Fibroblast of villous mesenchyme (primary cell): ENCODE measurements around the gene FGF10. TPM values are rescaled to one million over a fixed set of nuclear protein-coding genes. Genes with fewer than 3 reads are reported as not detected.

Experiments used
- DNase-seq: peaks from one replicate; pipeline ENCODE4 v3.0.0-alpha.2; 2010; ENCODE audit warnings: low read depth
- H3K4me3 ChIP-seq: 2 replicates; pipeline ENCODE4 v1.5.1; 2011; ENCODE audit warnings: low read depth, mild to moderate bottlenecking, low read length
- CTCF ChIP-seq: IDR thresholded peaks from 2 replicates; pipeline ENCODE4 v1.5.1; 2012; ENCODE audit warnings: low read depth, mild to moderate bottlenecking, low read length; ENCODE audit not compliant: insufficient read depth
- total RNA-seq: library from RNA; depleted of rRNA; stranded (reverse); fragments of >200 nt; gene quantifications from 2 replicates; pipeline ENCODE4 v1.2.3, GENCODE V29; 2012

The FGF10 gene
- total RNA-seq, 1 donor: not detected

GRCh38 chr5:44275329-44275728 is 113.9 kb downstream of the FGF10 start:
- no peak overlapping the region for H3K4me3 ChIP-seq
- TF ChIP-seq CTCF: no peak
- no peak for DNase-seq

DNA sequence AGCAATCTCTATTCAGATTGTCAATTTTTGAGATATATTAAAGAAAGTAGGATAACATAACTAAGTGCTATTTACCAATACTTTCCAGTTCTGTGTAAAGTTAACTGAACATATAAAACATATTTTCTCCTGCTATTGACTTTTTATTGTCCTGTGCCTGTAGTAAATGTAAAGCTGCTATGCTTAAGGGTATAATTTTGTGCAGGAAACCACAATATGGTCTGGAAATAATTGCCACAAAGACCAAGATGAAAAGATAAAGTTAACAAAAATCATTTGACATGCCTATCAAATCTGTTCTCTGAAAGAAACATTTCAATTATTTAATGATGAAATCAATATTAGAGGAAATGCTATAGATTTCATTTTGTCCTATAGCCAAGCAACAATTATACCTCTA is 121.3 kb downstream of the FGF10 start:
- TF ChIP-seq CTCF: no peak
- no peak overlapping the region for H3K4me3 ChIP-seq
- DNase-seq: no peak

GRCh38 chr5:44266882-44267576 is 122.2 kb downstream of the FGF10 start:
- DNase-seq: no peak
- no peak for TF ChIP-seq CTCF
- H3K4me3 ChIP-seq: no peak overlapping the region

GRCh38 chr5:44265713-44266112 is 123.5 kb downstream of the FGF10 start:
- DNase-seq: no peak
- no peak overlapping the region for H3K4me3 ChIP-seq
- no peak for TF ChIP-seq CTCF

DNA sequence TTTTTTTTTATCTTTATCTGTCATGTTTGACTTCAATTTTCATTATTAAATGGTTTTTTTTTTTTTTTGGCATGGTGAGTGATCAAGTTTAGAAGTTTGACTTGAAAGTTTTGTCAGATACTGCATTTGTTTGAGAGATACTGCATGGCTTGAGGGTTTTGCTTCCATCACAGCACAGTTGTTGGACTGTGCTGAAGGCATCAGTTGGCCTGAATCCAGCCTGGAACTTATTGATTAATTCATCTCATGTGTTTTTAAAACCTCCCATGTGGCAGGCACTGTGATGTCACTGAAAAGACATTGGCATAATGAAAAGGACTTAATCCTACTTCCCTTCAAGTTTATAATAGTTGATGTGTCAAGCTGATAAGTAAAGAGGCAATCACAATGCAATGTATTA is 128.4 kb downstream of the FGF10 start:
- DNase-seq: no peak
- TF ChIP-seq CTCF: no peak
- H3K4me3 ChIP-seq: no peak overlapping the region

GRCh38 chr5:44257653-44258365 is 131.4 kb downstream of the FGF10 start:
- no peak for DNase-seq
- TF ChIP-seq CTCF: no peak
- no peak overlapping the region for H3K4me3 ChIP-seq
